Hepatic stellate cell (primary cell): ENCODE results near the gene VANGL1.

Source experiments
- DNase-seq: peaks from one replicate; pipeline ENCODE4 v3.0.0; 2011; ENCODE audit warnings: low spot score

Gene VANGL1

GRCh38 chr1:115669002-115669673 lies 27.4 kb downstream of the VANGL1 start:
- DNase-seq, result peak; percentile 44

GRCh38 chr1:115669886-115670285 lies 28.1 kb downstream of the VANGL1 start:
- no peak for DNase-seq

GRCh38 chr1:115670476-115671175 lies 28.9 kb downstream of the VANGL1 start:
- DNase-seq, result no peak

- DNase-seq, result no peak
Observed at GRCh38 chr1:115671176-115671934, 29.6 kb downstream of the VANGL1 start.

GRCh38 chr1:115672224-115673009 lies 30.6 kb downstream of the VANGL1 start:
- DNase-seq, result no peak

GRCh38 chr1:115676498-115677181 lies 34.9 kb downstream of the VANGL1 start:
- no peak for DNase-seq

GRCh38 chr1:115677182-115677555 lies 35.4 kb downstream of the VANGL1 start:
- no peak for DNase-seq

- no peak for DNase-seq
Observed at GRCh38 chr1:115677565-115677964, 35.8 kb downstream of the VANGL1 start.

GRCh38 chr1:115678141-115678540 lies 36.4 kb downstream of the VANGL1 start:
- DNase-seq, result no peak

- DNase-seq, result peak; percentile 80
Observed at GRCh38 chr1:115679141-115679611, 37.4 kb downstream of the VANGL1 start.

- DNase-seq, result no peak
Observed at GRCh38 chr1:115680730-115681111, 39.0 kb downstream of the VANGL1 start.

- DNase-seq, result no peak
Observed at GRCh38 chr1:115682792-115683191, 41.0 kb downstream of the VANGL1 start.

GRCh38 chr1:115685029-115685705 lies 43.4 kb downstream of the VANGL1 start:
- no peak for DNase-seq

GRCh38 chr1:115687744-115688143 lies 46.0 kb downstream of the VANGL1 start:
- DNase-seq, result no peak

GRCh38 chr1:115690972-115691371 lies 49.2 kb downstream of the VANGL1 start:
- no peak for DNase-seq

- no peak for DNase-seq
Observed at GRCh38 chr1:115692224-115692623, 50.5 kb downstream of the VANGL1 start.

GRCh38 chr1:115694805-115695204 lies 53.0 kb downstream of the VANGL1 start:
- no peak for DNase-seq

- no peak for DNase-seq
Observed at GRCh38 chr1:115697619-115698018, 55.8 kb downstream of the VANGL1 start.

- no peak for DNase-seq
Observed at GRCh38 chr1:115701090-115701489, 59.3 kb downstream of the VANGL1 start.

GRCh38 chr1:115702959-115703358 lies 61.2 kb downstream of the VANGL1 start:
- DNase-seq, result no peak
